A673 (cell line): ENCODE results near the gene CCBE1. TPM values are rescaled to one million over a fixed set of nuclear protein-coding genes. Genes with fewer than 3 reads are reported as not detected.

ENCODE experiments used
- BruUV-seq: library from RNA; stranded (reverse); fragments of 400-500 nt; replicated peaks from 2 replicates; lab custom pipeline; 2021; lab: Mats Ljungman, UMichigan
- CTCF ChIA-PET: fragments of 300-600 bp; sonication (Branson Sonifier 250); formaldehyde crosslinking; loops from one replicate; lab custom pipeline; 2022; ENCODE audit warnings: antibody characterized with exemption; lab: Charles Lee
- POLR2A ChIA-PET: fragments of 300-600 bp; sonication (Branson Sonifier 250); formaldehyde crosslinking; loops from one replicate; lab custom pipeline; 2022; ENCODE audit warnings: antibody characterized with exemption; ENCODE audit not compliant: low non-redundant PET; lab: Charles Lee
- DNase-seq: peaks from one replicate; pipeline ENCODE4 v3.0.0-alpha.2; 2015; ENCODE audit warnings: low spot score
- H3K27ac ChIP-seq: fragments of 200-600 bp; sonication (generic); 2 replicates; pipeline ENCODE4 v1.5.1; 2016; ENCODE audit warnings: mixed run types, low read depth, mild to moderate bottlenecking, mixed read lengths, antibody characterized with exemption, low read length; ENCODE audit not compliant: poor library complexity, severe bottlenecking
- H3K27me3 ChIP-seq: fragments of 200-600 bp; sonication (generic); replicated peaks from 2 replicates; pipeline ENCODE4 v1.6.1; 2017; ENCODE audit warnings: mixed run types, low read depth, mild to moderate bottlenecking, mixed read lengths, antibody characterized with exemption, low read length; ENCODE audit not compliant: insufficient read depth, poor library complexity
- H3K36me3 ChIP-seq: fragments of 200-600 bp; sonication (generic); 2 replicates; pipeline ENCODE4 v1.6.1; 2016; ENCODE audit warnings: mixed run types, mild to moderate bottlenecking, mixed read lengths, antibody characterized with exemption, low read length; ENCODE audit not compliant: insufficient read depth, poor library complexity, severe bottlenecking
- H3K4me1 ChIP-seq: fragments of 200-600 bp; sonication (generic); 2 replicates; pipeline ENCODE4 v1.6.1; 2017; ENCODE audit warnings: mixed run types, mild to moderate bottlenecking, mixed read lengths, antibody characterized with exemption, low read length; ENCODE audit not compliant: insufficient read depth, poor library complexity, severe bottlenecking
- H3K4me3 ChIP-seq: fragments of 200-600 bp; sonication (generic); 2 replicates; pipeline ENCODE4 v1.5.1; 2016; ENCODE audit warnings: low read depth, mixed run types, mild to moderate bottlenecking, mixed read lengths, low read length; ENCODE audit not compliant: poor library complexity, severe bottlenecking
- H3K9me3 ChIP-seq: fragments of 200-600 bp; sonication (generic); 2 replicates; pipeline ENCODE4 v1.6.1; 2016; ENCODE audit warnings: mixed run types, low read depth, mild to moderate bottlenecking, mixed read lengths, antibody characterized with exemption, low read length; ENCODE audit not compliant: poor library complexity, severe bottlenecking
- EZH2 ChIP-seq: fragments of 200-600 bp; sonication (generic); IDR thresholded peaks from 2 replicates; pipeline ENCODE4 v1.6.1; 2017; ENCODE audit warnings: borderline replicate concordance, low read depth, mild to moderate bottlenecking, mixed read lengths, antibody characterized with exemption, low read length; ENCODE audit not compliant: poor library complexity, severe bottlenecking
- intact Hi-C: fragments of 100-400 bp; cut with micrococcal nuclease; formaldehyde crosslinking; loops from one replicate; pipeline ENCODE4 v1.10.0; 2022; ENCODE audit not compliant: unreplicated experiment
- total RNA-seq: library from RNA; stranded (reverse); gene quantifications from 2 replicates; pipeline ENCODE4 v1.2.3, GENCODE V29; 2021
- TF ChIP-seq, protein P1 (sequence below): fragments of 300-800, 200-600 bp; sonication (generic); conservative IDR thresholded peaks from 2 replicates; pipeline ENCODE4 v1.5.1; 2017; ENCODE audit warnings: low read depth, mild to moderate bottlenecking, antibody characterized with exemption, low read length, moderate library complexity, mixed read lengths

The CCBE1 gene
- total RNA-seq, 1 experiment from 2014 or later: not detected

- ChIA-PET POLR2A (no interaction called here), CTCF (no interaction called here)
- H3K36me3 ChIP-seq: no peaks in the 10 kb centered on the region
- intact Hi-C loops: no loop called here
- H3K27ac ChIP-seq: no peak overlapping the region
- no peaks in the 10 kb centered on the region for H3K27me3 ChIP-seq
- H3K9me3 ChIP-seq: no peaks in the 10 kb centered on the region
- TF ChIP-seq, protein P1, sequence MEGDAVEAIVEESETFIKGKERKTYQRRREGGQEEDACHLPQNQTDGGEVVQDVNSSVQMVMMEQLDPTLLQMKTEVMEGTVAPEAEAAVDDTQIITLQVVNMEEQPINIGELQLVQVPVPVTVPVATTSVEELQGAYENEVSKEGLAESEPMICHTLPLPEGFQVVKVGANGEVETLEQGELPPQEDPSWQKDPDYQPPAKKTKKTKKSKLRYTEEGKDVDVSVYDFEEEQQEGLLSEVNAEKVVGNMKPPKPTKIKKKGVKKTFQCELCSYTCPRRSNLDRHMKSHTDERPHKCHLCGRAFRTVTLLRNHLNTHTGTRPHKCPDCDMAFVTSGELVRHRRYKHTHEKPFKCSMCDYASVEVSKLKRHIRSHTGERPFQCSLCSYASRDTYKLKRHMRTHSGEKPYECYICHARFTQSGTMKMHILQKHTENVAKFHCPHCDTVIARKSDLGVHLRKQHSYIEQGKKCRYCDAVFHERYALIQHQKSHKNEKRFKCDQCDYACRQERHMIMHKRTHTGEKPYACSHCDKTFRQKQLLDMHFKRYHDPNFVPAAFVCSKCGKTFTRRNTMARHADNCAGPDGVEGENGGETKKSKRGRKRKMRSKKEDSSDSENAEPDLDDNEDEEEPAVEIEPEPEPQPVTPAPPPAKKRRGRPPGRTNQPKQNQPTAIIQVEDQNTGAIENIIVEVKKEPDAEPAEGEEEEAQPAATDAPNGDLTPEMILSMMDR: no peak
- TF ChIP-seq EZH2: no peak
- H3K4me1 ChIP-seq: no peaks in the 10 kb centered on the region
- H3K4me3 ChIP-seq: no peak overlapping the region
- no TSS peak for BruUV-seq
- no peak for DNase-seq
Observed at GRCh38 chr18:59562751-59563150, 134.5 kb downstream of the CCBE1 start.

DNA sequence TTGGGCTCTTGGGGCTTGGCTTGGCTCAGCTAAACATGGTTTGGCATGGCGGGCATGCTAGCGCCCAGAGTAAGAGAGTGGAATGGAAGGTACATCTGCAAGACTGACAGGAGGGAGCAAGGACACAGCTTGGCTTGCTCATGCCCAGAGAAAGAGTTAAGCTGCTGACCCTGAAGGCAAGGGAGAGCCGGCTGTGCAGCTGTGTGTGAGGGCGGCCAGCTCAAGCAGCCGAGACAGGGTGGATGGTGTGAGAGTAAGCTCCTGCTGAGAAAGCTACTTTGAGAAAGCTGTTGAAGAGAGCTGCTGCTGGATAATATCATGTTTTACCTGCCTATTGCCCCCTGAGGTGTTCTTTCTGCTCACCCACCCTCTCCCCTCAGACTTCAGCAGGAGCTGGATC, 135.6 kb downstream of the CCBE1 start:
- TF ChIP-seq, protein P1: no peak
- TF ChIP-seq EZH2: no peak
- ChIA-PET POLR2A (no interaction called here), CTCF (no interaction called here)
- intact Hi-C loops: no loop called here
- Histone ChIP-seq H3K36me3 (no peaks in the 10 kb centered on the region), H3K9me3 (no peaks in the 10 kb centered on the region), H3K4me3 (no peak overlapping the region), H3K4me1 (no peaks in the 10 kb centered on the region), H3K27ac (no peak overlapping the region), H3K27me3 (no peaks in the 10 kb centered on the region)
- no TSS peak for BruUV-seq
- no peak for DNase-seq

- no peaks in the 10 kb centered on the region for H3K36me3 ChIP-seq
- no peaks in the 10 kb centered on the region for H3K9me3 ChIP-seq
- TF ChIP-seq, protein P1: no peak
- TF ChIP-seq EZH2: no peak
- BruUV-seq: no TSS peak
- H3K4me3 ChIP-seq: no peak overlapping the region
- intact Hi-C loops: no loop called here
- ChIA-PET POLR2A (no interaction called here), CTCF (no interaction called here)
- no peaks in the 10 kb centered on the region for H3K4me1 ChIP-seq
- H3K27me3 ChIP-seq: no peaks in the 10 kb centered on the region
- H3K27ac ChIP-seq: no peak overlapping the region
- no peak for DNase-seq
Observed at GRCh38 chr18:59560556-59560955, 136.7 kb downstream of the CCBE1 start.
